Measurements from ENCODE around the gene CLPSL1.

CLPSL1 gene

GRCh38 chr6:35742842-35743241 lies 38.0 kb upstream of the CLPSL1 start:
- H3K4me1 ChIP-seq (ENCODE audit: insufficient read depth, low read length), result no peaks in the 10 kb centered on the region
- no peaks in the 10 kb centered on the region for H3K9me3 ChIP-seq (ENCODE audit: insufficient read depth, low read length, severe bottlenecking)
- DNase-seq (no peak), ATAC-seq (ENCODE audit: insufficient read depth, low read depth) (no peak)
- H3K79me2 ChIP-seq (ENCODE audit: insufficient read depth, low read length), result no peaks in the 10 kb centered on the region
- H3K4me3 ChIP-seq (ENCODE audit: low read depth in 1 of 2, low read length in 2 of 2), result no peak overlapping the region
- no peak overlapping the region for H3K4me2 ChIP-seq (ENCODE audit: insufficient read depth, low read length)
- H3K27ac ChIP-seq (ENCODE audit: low read length), result no peak overlapping the region
- no peaks in the 10 kb centered on the region for H3K36me3 ChIP-seq (ENCODE audit: insufficient read depth, low read length)
- TF ChIP-seq CTCF (IDR thresholded peaks at IDR 0.05; ENCODE audit: borderline replicate concordance, extremely low read depth, low read length, poor library complexity, severe bottlenecking) (no peak), EZH2 (IDR thresholded peaks at IDR 0.05; ENCODE audit: borderline replicate concordance, low read depth, low read length, severe bottlenecking) (no peak)
- H2AFZ ChIP-seq (ENCODE audit: low read depth, low read length), result no peak overlapping the region
- H4K20me1 ChIP-seq (ENCODE audit: insufficient read depth, low read length), result 0 out of 2 replicates have a peak, but pooled peaks cover 4% of the 10 kb centered on the region
- H3K27me3 ChIP-seq (ENCODE audit: insufficient read depth, low read length, poor library complexity), result peaks cover 13% of the 10 kb centered on the region
- no peak overlapping the region for H3K9ac ChIP-seq (ENCODE audit: low read depth, low read length)

- H3K36me3 ChIP-seq (ENCODE audit: insufficient read depth, low read length), result no peaks in the 10 kb centered on the region
- DNase-seq (no peak), ATAC-seq (ENCODE audit: insufficient read depth, low read depth) (no peak)
- TF ChIP-seq CTCF (IDR thresholded peaks at IDR 0.05; ENCODE audit: borderline replicate concordance, extremely low read depth, low read length, poor library complexity, severe bottlenecking) (no peak), EZH2 (IDR thresholded peaks at IDR 0.05; ENCODE audit: borderline replicate concordance, low read depth, low read length, severe bottlenecking) (no peak)
- 0 out of 2 replicates have a peak, but pooled peaks cover 3% of the 10 kb centered on the region for H4K20me1 ChIP-seq (ENCODE audit: insufficient read depth, low read length)
- peaks cover 5% of the 10 kb centered on the region for H3K9me3 ChIP-seq (ENCODE audit: insufficient read depth, low read length, severe bottlenecking)
- no peak overlapping the region for H2AFZ ChIP-seq (ENCODE audit: low read depth, low read length)
- H3K27me3 ChIP-seq (ENCODE audit: insufficient read depth, low read length, poor library complexity), result peaks cover 9% of the 10 kb centered on the region
- H3K4me3 ChIP-seq (ENCODE audit: low read depth in 1 of 2, low read length in 2 of 2), result no peak overlapping the region
- H3K4me2 ChIP-seq (ENCODE audit: insufficient read depth, low read length), result no peak overlapping the region
- no peaks in the 10 kb centered on the region for H3K4me1 ChIP-seq (ENCODE audit: insufficient read depth, low read length)
- no peak overlapping the region for H3K9ac ChIP-seq (ENCODE audit: low read depth, low read length)
- no peaks in the 10 kb centered on the region for H3K79me2 ChIP-seq (ENCODE audit: insufficient read depth, low read length)
- H3K27ac ChIP-seq (ENCODE audit: low read length), result no peak overlapping the region
These were observed 35.3 kb upstream of the CLPSL1 start for GRCh38 chr6:35745509-35745908.

- TF ChIP-seq CTCF (IDR thresholded peaks at IDR 0.05; ENCODE audit: borderline replicate concordance, extremely low read depth, low read length, poor library complexity, severe bottlenecking), result no peak
- no peak for TF ChIP-seq EZH2 (IDR thresholded peaks at IDR 0.05; ENCODE audit: borderline replicate concordance, low read depth, low read length, severe bottlenecking)
- no peaks in the 10 kb centered on the region for H4K20me1 ChIP-seq (ENCODE audit: insufficient read depth, low read length)
- ATAC-seq (ENCODE audit: insufficient read depth, low read depth), result no peak
These were observed 34.3 kb upstream of the CLPSL1 start for GRCh38 chr6:35746516-35746915.

DNA sequence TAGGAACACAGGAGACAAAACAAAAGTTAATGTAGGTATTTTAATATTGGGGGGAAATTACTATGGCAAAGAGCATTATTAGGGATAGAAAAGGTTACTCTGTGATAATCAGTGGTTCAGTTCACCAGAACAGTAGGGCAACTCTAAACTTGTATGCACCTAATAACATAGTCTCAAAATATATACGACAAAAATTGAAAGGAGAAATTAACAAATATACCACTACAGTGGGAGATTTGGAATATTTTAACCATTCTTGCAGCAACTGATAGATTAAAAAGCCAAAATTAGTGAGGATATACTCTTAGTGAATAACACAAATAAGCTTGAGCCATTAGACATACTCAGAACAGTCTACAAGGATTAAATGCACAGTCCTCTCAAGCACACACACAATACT lies 32.9 kb upstream of the CLPSL1 start:
- no peaks in the 10 kb centered on the region for H4K20me1 ChIP-seq (ENCODE audit: insufficient read depth, low read length)
- no peaks in the 10 kb centered on the region for H3K79me2 ChIP-seq (ENCODE audit: insufficient read depth, low read length)
- no peak overlapping the region for H3K9ac ChIP-seq (ENCODE audit: low read depth, low read length)
- DNase-seq, result no peak
- no peak overlapping the region for H3K27ac ChIP-seq (ENCODE audit: low read length)
- no peak overlapping the region for H3K4me3 ChIP-seq (ENCODE audit: low read depth in 1 of 2, low read length in 2 of 2)
- TF ChIP-seq EZH2 (IDR thresholded peaks at IDR 0.05; ENCODE audit: borderline replicate concordance, low read depth, low read length, severe bottlenecking) (no peak), CTCF (IDR thresholded peaks at IDR 0.05; ENCODE audit: borderline replicate concordance, extremely low read depth, low read length, poor library complexity, severe bottlenecking) (no peak)
- no peaks in the 10 kb centered on the region for H3K4me1 ChIP-seq (ENCODE audit: insufficient read depth, low read length)
- peaks cover 5% of the 10 kb centered on the region for H3K9me3 ChIP-seq (ENCODE audit: insufficient read depth, low read length, severe bottlenecking)
- H3K27me3 ChIP-seq (ENCODE audit: insufficient read depth, low read length, poor library complexity), result peaks cover 5% of the 10 kb centered on the region
- H3K36me3 ChIP-seq (ENCODE audit: insufficient read depth, low read length), result no peaks in the 10 kb centered on the region
- no peak overlapping the region for H3K4me2 ChIP-seq (ENCODE audit: insufficient read depth, low read length)
- H2AFZ ChIP-seq (ENCODE audit: low read depth, low read length), result no peak overlapping the region
- ATAC-seq (ENCODE audit: insufficient read depth, low read depth), result no peak

More at GRCh38 chr6:35746516-35746915, 34.3 kb upstream of the CLPSL1 start:
- H3K79me2 ChIP-seq (ENCODE audit: insufficient read depth, low read length), result no peaks in the 10 kb centered on the region
- H3K4me2 ChIP-seq (ENCODE audit: insufficient read depth, low read length), result no peak overlapping the region
- H3K27ac ChIP-seq (ENCODE audit: low read length), result no peak overlapping the region
- no peak overlapping the region for H3K4me3 ChIP-seq (ENCODE audit: low read depth in 1 of 2, low read length in 2 of 2)
- peaks cover 5% of the 10 kb centered on the region for H3K9me3 ChIP-seq (ENCODE audit: insufficient read depth, low read length, severe bottlenecking)
- peaks cover 5% of the 10 kb centered on the region for H3K27me3 ChIP-seq (ENCODE audit: insufficient read depth, low read length, poor library complexity)
- DNase-seq, result no peak
- no peaks in the 10 kb centered on the region for H3K4me1 ChIP-seq (ENCODE audit: insufficient read depth, low read length)
- no peaks in the 10 kb centered on the region for H3K36me3 ChIP-seq (ENCODE audit: insufficient read depth, low read length)
- no peak overlapping the region for H3K9ac ChIP-seq (ENCODE audit: low read depth, low read length)
- H2AFZ ChIP-seq (ENCODE audit: low read depth, low read length), result no peak overlapping the region
